Activated T-cell treated with anti-CD3 and anti-CD28 coated beads, Interleukin-2, amount 50 U/mL, for 72 hours (primary cell): Measurements from ENCODE around the gene CCDC102A. TPM values are rescaled to one million over a fixed set of nuclear protein-coding genes. Genes with fewer than 3 reads are reported as not detected.

Experiments
- ATAC-seq, 2 donors: fragments of 150-1000 bp; cut with Tn5 transposase; replicated peaks in 1 of 2; 2 replicates each; pipeline ENCODE4 v1.10.0; 2021; ENCODE audit warnings: moderate library complexity in 2 of 2, mild to moderate bottlenecking in 1 of 2
- DNase-seq, 2 donors: peaks; one replicate each; pipeline ENCODE4 v3.0.0; 2021 to 2022; ENCODE audit warnings: mixed read lengths in 1 of 2
- H3K27ac Mint-ChIP-seq: one replicate; pipeline ENCODE4 v1.8.0; 2022; ENCODE audit warnings: mild to moderate bottlenecking, moderate library complexity, mixed read lengths
- H3K27me3 Mint-ChIP-seq: one replicate; pipeline ENCODE4 v1.8.0; 2022; ENCODE audit warnings: low read depth, mixed read lengths
- H3K36me3 Mint-ChIP-seq, 2 donors: one replicate each; pipeline ENCODE4 v1.8.0; 2022; ENCODE audit warnings: mixed read lengths in 2 of 2, mild to moderate bottlenecking in 1 of 2; ENCODE audit not compliant: insufficient read depth in 2 of 2
- H3K4me1 Mint-ChIP-seq: one replicate; pipeline ENCODE4 v1.8.0; 2022; ENCODE audit warnings: low read depth, mixed read lengths
- H3K4me3 Mint-ChIP-seq, 2 donors: one replicate each; pipeline ENCODE4 v1.8.0; 2022; ENCODE audit warnings: mild to moderate bottlenecking in 2 of 2, mixed read lengths in 2 of 2, moderate library complexity in 2 of 2
- H3K9me3 Mint-ChIP-seq, 2 donors: one replicate each; pipeline ENCODE4 v1.8.0; 2022; ENCODE audit warnings: mixed read lengths in 2 of 2
- total RNA-seq, 2 donors: library from RNA; stranded (reverse); gene quantifications; one replicate each; pipeline ENCODE4 v1.2.3, GENCODE V29; 2022

The CCDC102A gene
- total RNA-seq, 2 donors from 2014 or later: 8.1 to 14.6 TPM

DNA sequence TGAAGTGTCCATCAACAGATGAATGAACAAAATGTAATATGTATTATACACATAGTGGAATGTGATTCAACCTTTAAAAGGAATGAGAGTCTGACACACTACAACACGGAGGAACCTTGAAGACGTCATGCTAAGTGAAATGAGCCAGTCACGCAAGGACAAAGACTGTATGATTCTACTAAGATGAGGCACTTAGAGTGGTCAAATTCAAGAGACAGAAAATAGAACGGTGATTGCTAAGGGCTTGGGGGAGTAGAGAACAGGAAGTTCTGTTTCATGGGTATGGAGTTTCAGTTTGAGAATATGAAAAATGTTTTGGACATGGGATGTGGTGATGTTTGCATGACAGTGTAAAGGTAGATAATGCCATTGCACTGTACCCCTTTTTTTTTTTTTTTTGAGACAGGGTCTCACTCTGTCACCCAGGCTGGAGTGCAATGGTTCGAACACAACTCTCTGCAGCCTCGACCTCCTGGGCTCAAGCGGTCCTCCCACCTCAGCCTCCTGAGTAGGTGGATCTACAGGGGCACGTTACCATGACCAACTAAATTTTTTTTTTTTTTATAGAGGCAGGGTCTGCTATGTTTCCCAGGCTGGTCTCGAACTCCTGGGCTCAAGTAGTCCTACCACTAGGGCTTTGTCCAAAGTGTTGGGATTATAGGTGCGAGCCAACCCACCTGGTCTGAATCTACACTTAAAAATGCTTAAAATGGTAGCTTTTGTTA lies 2.9 kb upstream of the CCDC102A start:
- H3K4me3 Mint-ChIP-seq: peak overlapping the region; percentile 72 to 85
- peak; percentile 46 to 49 for DNase-seq
- H3K4me1 Mint-ChIP-seq: peaks cover 80% of the 10 kb centered on the region
- H3K27me3 Mint-ChIP-seq: no peaks in the 10 kb centered on the region
- peak; percentile 35 to 55 for ATAC-seq
- peak overlapping the region; percentile 97 for H3K27ac Mint-ChIP-seq
- H3K36me3 Mint-ChIP-seq: no peaks in the 10 kb centered on the region
- no peaks in the 10 kb centered on the region for H3K9me3 Mint-ChIP-seq

- Mint-ChIP-seq H3K27me3 (no peaks in the 10 kb centered on the region), H3K9me3 (no peaks in the 10 kb centered on the region), H3K4me1 (peaks cover 80% of the 10 kb centered on the region), H3K27ac (peak overlapping the region; percentile 97), H3K4me3 (peak overlapping the region; percentile 72 to 85), H3K36me3 (no peaks in the 10 kb centered on the region)
- ATAC-seq: peak; percentile 24 to 32
- DNase-seq: peak; percentile 65 to 68
Observed at GRCh38 chr16:57538235-57538721, 1.9 kb upstream of the CCDC102A start.

- Mint-ChIP-seq H3K4me1 (peaks cover 80% of the 10 kb centered on the region), H3K27ac (peak overlapping the region; percentile 97), H3K36me3 (no peaks in the 10 kb centered on the region), H3K4me3 (peak overlapping the region; percentile 72 to 85), H3K9me3 (no peaks in the 10 kb centered on the region), H3K27me3 (no peaks in the 10 kb centered on the region)
- ATAC-seq: peak in 1 of 2 donors; percentile 22
- DNase-seq: peak in 1 of 2 donors; percentile 30
Observed at GRCh38 chr16:57537581-57538234, 1.3 kb upstream of the CCDC102A start.

GRCh38 chr16:57537194-57537505 lies 779 bp upstream of the CCDC102A start:
- DNase-seq: no peak
- Mint-ChIP-seq H3K9me3 (no peaks in the 10 kb centered on the region), H3K27me3 (no peaks in the 10 kb centered on the region), H3K36me3 (no peaks in the 10 kb centered on the region), H3K27ac (peak overlapping the region; percentile 97), H3K4me1 (peaks cover 80% of the 10 kb centered on the region), H3K4me3 (peak overlapping the region; percentile 72 to 85)
- ATAC-seq: no peak

- peak overlapping the region; percentile 30 for H3K27ac Mint-ChIP-seq
- ATAC-seq (peak; percentile 71 to 76), DNase-seq (peak; percentile 94 to 96)
- H3K36me3 Mint-ChIP-seq: no peaks in the 10 kb centered on the region
- H3K4me3 Mint-ChIP-seq: peak overlapping the region; percentile 85 to 88
- no peaks in the 10 kb centered on the region for H3K9me3 Mint-ChIP-seq
- no peaks in the 10 kb centered on the region for H3K27me3 Mint-ChIP-seq
- H3K4me1 Mint-ChIP-seq: peaks cover 87% of the 10 kb centered on the region
Observed at GRCh38 chr16:57535680-57536305, 578 bp downstream of the CCDC102A start.

DNA sequence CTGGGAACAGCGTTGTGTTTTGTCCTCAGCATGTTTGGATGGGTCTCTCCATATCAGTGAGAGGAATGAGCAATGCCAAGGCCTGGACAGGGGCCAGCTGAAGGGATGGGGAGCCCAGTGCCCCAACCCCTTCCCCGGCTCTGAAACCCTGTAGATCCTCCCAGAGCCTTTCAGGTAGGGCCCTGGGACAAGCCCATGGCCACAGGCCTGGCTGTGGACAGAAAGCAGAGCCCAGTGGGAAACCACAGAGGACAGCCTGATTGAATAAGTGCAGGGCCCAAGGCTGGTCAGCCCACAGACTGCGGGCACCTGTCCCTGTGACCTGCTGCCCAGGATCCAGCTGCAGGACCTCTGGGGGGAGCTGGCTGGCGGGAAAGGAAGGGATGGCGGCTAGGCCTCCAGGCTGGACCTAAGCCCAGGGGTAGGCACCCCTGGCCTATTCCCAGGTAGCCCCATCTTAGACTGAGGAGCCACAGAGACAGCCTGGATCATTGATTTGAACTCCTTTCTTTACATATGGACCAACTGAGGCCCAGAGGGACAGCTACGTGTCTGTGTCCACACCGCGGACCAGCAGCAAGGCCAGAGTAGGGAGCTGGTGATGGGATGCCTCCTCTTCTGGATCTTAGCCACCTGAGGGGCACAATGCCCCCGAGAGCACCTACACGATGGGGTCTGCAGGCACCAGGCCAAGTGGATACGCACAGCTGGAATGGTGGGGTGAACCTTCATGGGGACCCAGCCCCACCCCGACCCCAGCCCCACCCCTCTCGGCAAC lies 1.3 kb downstream of the CCDC102A start:
- Mint-ChIP-seq H3K27ac (peak overlapping the region; percentile 13), H3K9me3 (no peaks in the 10 kb centered on the region), H3K4me1 (peaks cover 90% of the 10 kb centered on the region), H3K4me3 (peak overlapping the region; percentile 85 to 88), H3K36me3 (no peaks in the 10 kb centered on the region), H3K27me3 (no peaks in the 10 kb centered on the region)
- DNase-seq (peak in 1 of 2 donors; percentile 18), ATAC-seq (no peak)

DNA sequence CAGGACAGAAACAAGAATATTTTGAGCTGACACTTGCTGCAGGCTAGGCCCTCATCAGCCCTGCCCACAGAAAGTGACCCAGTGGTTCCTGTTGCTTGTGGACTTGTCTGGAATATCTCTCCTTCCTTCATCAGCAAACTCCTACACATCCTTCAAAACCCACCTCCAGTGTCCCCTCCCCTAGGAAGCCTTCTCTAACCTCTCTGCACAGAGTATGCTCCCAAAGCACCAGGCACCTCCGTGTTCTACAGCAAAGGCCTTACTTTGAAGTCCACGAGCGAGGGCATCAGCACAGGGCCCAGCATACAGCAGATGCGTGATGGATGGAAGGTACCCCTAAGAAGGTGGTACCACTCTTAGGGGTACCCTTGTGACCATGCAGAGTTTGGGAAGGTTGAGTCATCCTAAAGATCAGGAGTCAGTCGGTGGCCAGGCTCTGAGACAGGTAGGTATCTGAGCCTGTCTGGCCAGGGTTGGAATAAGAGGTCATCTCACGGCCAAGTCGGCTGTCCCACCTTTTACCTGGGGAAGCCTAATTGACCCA lies 2.0 kb downstream of the CCDC102A start:
- Mint-ChIP-seq H3K9me3 (no peaks in the 10 kb centered on the region), H3K4me3 (peak overlapping the region; percentile 31 to 88), H3K36me3 (no peaks in the 10 kb centered on the region), H3K27me3 (no peaks in the 10 kb centered on the region), H3K4me1 (peaks cover 90% of the 10 kb centered on the region), H3K27ac (peak overlapping the region; percentile 43)
- DNase-seq (no peak), ATAC-seq (no peak)

DNA sequence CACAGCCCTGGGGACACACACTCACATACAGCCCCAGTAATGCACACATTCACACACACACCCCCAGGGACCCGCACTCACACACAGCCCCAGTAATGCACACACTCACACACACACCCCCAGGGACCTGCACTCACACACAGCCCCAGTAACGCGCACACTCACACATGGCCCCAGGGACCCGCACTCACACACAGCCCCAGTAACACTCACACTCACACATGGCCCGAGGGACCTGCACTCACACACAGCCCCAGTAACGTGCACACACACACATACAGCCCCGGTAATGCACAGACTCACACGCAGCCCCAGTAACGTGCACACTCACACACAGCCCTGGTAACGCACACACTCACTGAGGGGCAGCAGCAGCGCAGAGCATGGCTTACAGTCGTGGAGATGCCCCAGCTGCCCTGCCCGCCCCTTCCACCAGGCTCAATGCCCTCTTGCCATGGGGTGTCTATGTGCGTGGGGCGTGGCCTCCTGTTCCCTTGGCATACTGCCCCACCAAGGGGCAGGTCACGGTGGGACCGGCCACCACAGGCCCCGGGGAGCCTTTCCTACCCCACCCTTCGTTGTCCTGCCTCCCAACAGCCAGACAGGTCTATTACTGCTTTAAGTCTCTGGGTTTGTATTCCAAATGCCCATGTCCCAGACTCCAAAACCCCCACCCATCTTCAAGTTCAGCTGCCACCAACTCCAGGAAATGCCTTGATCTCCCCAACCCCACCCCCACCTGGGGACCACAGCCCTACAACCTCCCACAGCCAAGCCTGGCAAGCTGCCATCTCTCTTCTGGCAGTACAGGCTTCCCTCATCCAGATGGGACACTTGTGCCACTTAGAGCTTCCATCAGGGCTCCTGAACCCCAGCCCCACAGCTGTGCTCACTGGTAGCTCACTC lies 2.7 kb downstream of the CCDC102A start:
- no peaks in the 10 kb centered on the region for H3K9me3 Mint-ChIP-seq
- DNase-seq: peak in 1 of 2 donors; percentile 21
- H3K36me3 Mint-ChIP-seq: no peaks in the 10 kb centered on the region
- H3K4me3 Mint-ChIP-seq: peak overlapping the region; percentile 31 to 88
- H3K4me1 Mint-ChIP-seq: peaks cover 84% of the 10 kb centered on the region
- no peaks in the 10 kb centered on the region for H3K27me3 Mint-ChIP-seq
- peak overlapping the region; percentile 5 for H3K27ac Mint-ChIP-seq
- no peak for ATAC-seq

DNA sequence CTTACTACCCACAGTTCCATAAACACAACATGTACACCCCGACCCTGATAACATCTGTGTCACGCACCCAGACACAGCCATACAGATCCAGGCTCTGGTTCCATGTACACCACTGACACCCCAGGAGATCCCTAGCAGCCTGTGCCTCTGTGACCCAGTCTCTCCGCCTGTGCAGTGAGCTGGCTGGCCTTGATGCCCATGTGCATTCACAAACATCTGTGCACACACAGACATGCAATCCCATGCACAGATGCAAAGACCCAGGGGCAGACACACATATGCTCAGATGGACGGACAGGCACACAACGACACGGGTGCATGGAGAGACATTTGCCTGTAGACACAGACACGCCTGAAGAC lies 4.1 kb downstream of the CCDC102A start:
- peak overlapping the region; percentile 47 to 79 for H3K4me3 Mint-ChIP-seq
- H3K27ac Mint-ChIP-seq: peak overlapping the region; percentile 17
- no peak for DNase-seq
- H3K27me3 Mint-ChIP-seq: no peaks in the 10 kb centered on the region
- no peaks in the 10 kb centered on the region for H3K9me3 Mint-ChIP-seq
- ATAC-seq: no peak
- peaks cover 69% of the 10 kb centered on the region for H3K4me1 Mint-ChIP-seq
- no peaks in the 10 kb centered on the region for H3K36me3 Mint-ChIP-seq

GRCh38 chr16:57531635-57532265 lies 4.6 kb downstream of the CCDC102A start:
- no peaks in the 10 kb centered on the region for H3K36me3 Mint-ChIP-seq
- no peaks in the 10 kb centered on the region for H3K27me3 Mint-ChIP-seq
- H3K27ac Mint-ChIP-seq: peak overlapping the region; percentile 98
- DNase-seq (no peak), ATAC-seq (no peak)
- H3K4me3 Mint-ChIP-seq: peak overlapping the region; percentile 79 to 85
- peaks cover 66% of the 10 kb centered on the region for H3K4me1 Mint-ChIP-seq
- no peaks in the 10 kb centered on the region for H3K9me3 Mint-ChIP-seq

- H3K4me3 Mint-ChIP-seq: peak overlapping the region; percentile 79 to 85
- DNase-seq: no peak
Observed at GRCh38 chr16:57531253-57531575, 5.2 kb downstream of the CCDC102A start.

More at GRCh38 chr16:57531253-57531575, 5.2 kb downstream of the CCDC102A start:
- peaks cover 66% of the 10 kb centered on the region for H3K4me1 Mint-ChIP-seq
- no peaks in the 10 kb centered on the region for H3K36me3 Mint-ChIP-seq
- no peaks in the 10 kb centered on the region for H3K9me3 Mint-ChIP-seq
- ATAC-seq: no peak
- no peaks in the 10 kb centered on the region for H3K27me3 Mint-ChIP-seq
- peak overlapping the region; percentile 98 for H3K27ac Mint-ChIP-seq
